Activated CD4-positive, alpha-beta T cell treated with anti-CD3 and anti-CD28 coated beads for 36 hours (primary cell): ENCODE measurements around the gene CHD6. TPM values are rescaled to one million over a fixed set of nuclear protein-coding genes. Genes with fewer than 3 reads are reported as not detected.
A peak's percentile ranks its signal among the peaks of the same experiment; 100 is the strongest.

ENCODE experiments used
- ATAC-seq: fragments of 200-7000 bp; cut with Tn5 transposase; one replicate; pipeline ENCODE4 v1.10.0; 2021; ENCODE audit warnings: mild to moderate bottlenecking, moderate library complexity
- CTCF ChIA-PET: fragments of 350-600 bp; sonication (Branson Sonifier 250); formaldehyde crosslinking; loops from one replicate; lab custom pipeline; 2021; ENCODE audit warnings: antibody characterized with exemption; lab: Charles Lee
- POLR2A ChIA-PET: fragments of 350-600 bp; sonication (Branson Sonifier 250); formaldehyde crosslinking; loops from one replicate; lab custom pipeline; 2021; ENCODE audit warnings: antibody characterized with exemption, inconsistent platforms; lab: Charles Lee
- DNase-seq: peaks from one replicate; pipeline ENCODE4 v3.0.0-alpha.2; 2020
- H3K27ac Mint-ChIP-seq: one replicate; pipeline ENCODE4 v1.8.0; 2021; ENCODE audit warnings: mixed read lengths
- H3K27me3 Mint-ChIP-seq: one replicate; pipeline ENCODE4 v1.8.0; 2021; ENCODE audit warnings: mixed read lengths
- H3K36me3 Mint-ChIP-seq: one replicate; pipeline ENCODE4 v1.8.0; 2021; ENCODE audit warnings: low read depth, mixed read lengths
- H3K4me1 Mint-ChIP-seq: one replicate; pipeline ENCODE4 v1.8.0; 2021; ENCODE audit warnings: mixed read lengths
- H3K4me3 Mint-ChIP-seq: one replicate; pipeline ENCODE4 v1.8.0; 2021; ENCODE audit warnings: mild to moderate bottlenecking, moderate library complexity, mixed read lengths
- H3K9me3 Mint-ChIP-seq: one replicate; pipeline ENCODE4 v1.8.0; 2021; ENCODE audit warnings: low read depth, mixed read lengths
- intact Hi-C, 2 experiments: fragments of 100-400 bp; cut with DNase I in 1 of 2; cut with micrococcal nuclease in 1 of 2; formaldehyde crosslinking; loops; one replicate each; pipeline versions ENCODE4 v1.14.2 to v1.15.1; 2022 to 2024; cut with DNase I, micrococcal nuclease
- total RNA-seq, 2 experiments: library from RNA; stranded (reverse); gene quantifications; one replicate each; pipeline ENCODE4 v1.2.3, GENCODE V29; 2021

Gene CHD6
- total RNA-seq, 2 experiments from 2014 or later, result 30.2 to 34.0 TPM

DNA sequence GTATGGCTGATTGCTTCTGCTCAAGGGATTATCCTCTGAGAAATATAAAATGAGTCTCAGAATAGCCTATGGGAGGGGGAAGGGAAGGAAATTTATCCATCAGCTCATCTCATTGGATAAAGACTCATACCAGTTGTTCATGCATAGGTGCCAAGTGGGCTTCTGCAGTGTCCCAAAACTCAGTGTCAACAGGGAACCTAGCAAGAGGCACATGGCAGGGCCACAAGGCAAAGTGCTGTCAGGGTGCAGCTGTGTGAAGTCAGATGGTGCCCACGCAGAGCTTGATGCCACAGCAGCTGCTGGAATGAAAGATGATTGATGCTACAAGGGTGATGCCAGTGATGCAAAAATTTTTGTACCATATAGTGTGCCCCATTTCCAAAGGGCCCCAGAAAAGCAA, 3.2 kb upstream of the CHD6 start:
- Mint-ChIP-seq H3K27ac (no peak overlapping the region), H3K36me3 (no peaks in the 10 kb centered on the region), H3K4me1 (peaks cover 13% of the 10 kb centered on the region), H3K9me3 (no peaks in the 10 kb centered on the region), H3K4me3 (no peak overlapping the region), H3K27me3 (no peaks in the 10 kb centered on the region)
- DNase-seq (no peak), ATAC-seq (no peak)
- ChIA-PET POLR2A (no interaction called here), CTCF (no interaction called here)
- intact Hi-C loops, result no loop called here

DNA sequence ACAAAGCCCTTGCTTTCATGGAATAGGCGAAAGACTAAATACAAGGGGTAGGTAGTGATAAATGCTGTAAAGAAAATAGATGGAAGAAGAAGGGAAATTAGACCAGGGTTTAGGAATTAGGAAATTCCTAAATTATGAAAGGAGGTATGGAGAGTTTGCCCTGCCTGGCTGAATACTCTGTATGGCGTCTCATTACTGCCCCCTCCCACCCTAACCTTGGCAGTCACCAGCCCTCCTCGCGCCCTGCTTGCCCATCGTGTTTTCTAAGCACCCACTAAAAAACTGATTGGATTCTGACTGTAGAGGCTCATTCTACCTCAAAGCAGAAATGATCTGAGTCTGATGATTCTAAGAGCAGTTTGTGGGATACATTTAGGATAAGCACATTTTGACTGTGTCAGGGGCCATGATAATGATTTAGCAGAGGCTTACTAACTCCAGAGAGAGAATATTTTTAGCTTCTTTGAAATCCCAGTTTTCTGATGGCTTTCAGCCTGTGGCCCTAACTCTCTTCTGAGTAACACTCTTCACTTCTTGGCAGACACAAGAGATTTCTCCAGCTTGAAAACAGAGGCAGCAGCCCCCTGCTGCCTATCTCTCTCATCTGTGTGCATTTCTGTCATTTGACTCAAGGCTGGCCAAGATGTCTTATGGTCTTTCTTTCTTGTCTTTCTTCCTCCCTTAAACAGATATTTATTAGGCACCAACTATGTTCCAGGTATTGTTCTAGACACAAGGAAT, 1.4 kb upstream of the CHD6 start:
- intact Hi-C loops, result loop anchor here (2.0 to 10.0 kb wide), 7 partner anchors 73 to 1973 kb away; partner anchors contain the start of genes IFT52 (in 1 of the 2), LPIN3 (in 1 of the 2), PLCG1 (in 1 of the 2) and SRSF6 (in 1 of the 2)

DNA sequence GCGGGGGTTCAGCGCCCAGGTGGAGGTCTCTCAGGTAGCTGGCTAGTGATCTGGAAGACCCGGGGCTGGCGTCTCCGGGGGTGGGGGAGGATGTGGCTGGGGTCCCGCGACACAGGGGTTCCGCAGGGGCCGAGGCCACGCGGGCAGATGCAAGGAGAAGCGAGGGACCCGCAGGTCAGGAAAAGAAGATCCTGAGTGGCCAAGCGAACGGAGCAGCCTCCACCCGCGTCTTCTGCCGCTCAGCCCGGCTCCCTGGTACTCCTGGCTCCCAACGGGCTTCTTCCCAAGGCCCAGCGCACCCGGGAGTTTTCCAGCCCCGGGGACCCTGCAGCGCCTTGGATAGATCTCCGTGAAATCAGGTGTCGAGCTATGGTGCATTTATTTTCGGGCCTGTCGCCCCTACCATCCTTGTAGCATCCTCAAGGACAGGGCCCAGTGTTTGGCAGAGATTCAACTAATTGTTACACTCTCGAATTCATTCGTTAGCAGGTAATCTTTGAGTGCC, 682 bp upstream of the CHD6 start:
- intact Hi-C loops, result loop anchor here (1.0 to 10.0 kb wide), 11 partner anchors 74 to 1973 kb away; partner anchors contain the start of genes IFT52 (in 1 of the 2), LPIN3 (in 1 of the 2), PLCG1 (in 1 of the 2) and SRSF6 (in 1 of the 2)
- no peaks in the 10 kb centered on the region for H3K9me3 Mint-ChIP-seq
- peak overlapping the region; percentile 75 for H3K4me3 Mint-ChIP-seq
- ChIA-PET CTCF (interaction anchor here (1.0 to 2.8 kb wide), 3 partner anchors 10 to 74 kb away, joined by 3 to 9 read pairs (median 4); no protein-coding TSS in a partner anchor), POLR2A (interaction anchor here (0.6 kb wide), 1 partner anchor 171 kb away, joined by 3 read pairs; no protein-coding TSS in a partner anchor)
- H3K4me1 Mint-ChIP-seq, result peaks cover 36% of the 10 kb centered on the region
- H3K27me3 Mint-ChIP-seq, result no peaks in the 10 kb centered on the region
- no peaks in the 10 kb centered on the region for H3K36me3 Mint-ChIP-seq
- no peak for ATAC-seq
- H3K27ac Mint-ChIP-seq, result peak overlapping the region; percentile 11
- no peak for DNase-seq

More for the DNA sequence above, 1.4 kb upstream of the CHD6 start:
- H3K27me3 Mint-ChIP-seq, result no peaks in the 10 kb centered on the region
- CTCF ChIA-PET, result interaction anchor here (1.3 to 2.8 kb wide), 2 partner anchors 8 to 73 kb away, joined by 3 to 9 read pairs; no protein-coding TSS in a partner anchor
- ATAC-seq (no peak), DNase-seq (no peak)
- H3K9me3 Mint-ChIP-seq, result no peaks in the 10 kb centered on the region
- peak overlapping the region; percentile 75 for H3K4me3 Mint-ChIP-seq
- H3K4me1 Mint-ChIP-seq, result peaks cover 31% of the 10 kb centered on the region
- no peaks in the 10 kb centered on the region for H3K36me3 Mint-ChIP-seq
- H3K27ac Mint-ChIP-seq, result no peak overlapping the region
- POLR2A ChIA-PET, result no interaction called here

DNA sequence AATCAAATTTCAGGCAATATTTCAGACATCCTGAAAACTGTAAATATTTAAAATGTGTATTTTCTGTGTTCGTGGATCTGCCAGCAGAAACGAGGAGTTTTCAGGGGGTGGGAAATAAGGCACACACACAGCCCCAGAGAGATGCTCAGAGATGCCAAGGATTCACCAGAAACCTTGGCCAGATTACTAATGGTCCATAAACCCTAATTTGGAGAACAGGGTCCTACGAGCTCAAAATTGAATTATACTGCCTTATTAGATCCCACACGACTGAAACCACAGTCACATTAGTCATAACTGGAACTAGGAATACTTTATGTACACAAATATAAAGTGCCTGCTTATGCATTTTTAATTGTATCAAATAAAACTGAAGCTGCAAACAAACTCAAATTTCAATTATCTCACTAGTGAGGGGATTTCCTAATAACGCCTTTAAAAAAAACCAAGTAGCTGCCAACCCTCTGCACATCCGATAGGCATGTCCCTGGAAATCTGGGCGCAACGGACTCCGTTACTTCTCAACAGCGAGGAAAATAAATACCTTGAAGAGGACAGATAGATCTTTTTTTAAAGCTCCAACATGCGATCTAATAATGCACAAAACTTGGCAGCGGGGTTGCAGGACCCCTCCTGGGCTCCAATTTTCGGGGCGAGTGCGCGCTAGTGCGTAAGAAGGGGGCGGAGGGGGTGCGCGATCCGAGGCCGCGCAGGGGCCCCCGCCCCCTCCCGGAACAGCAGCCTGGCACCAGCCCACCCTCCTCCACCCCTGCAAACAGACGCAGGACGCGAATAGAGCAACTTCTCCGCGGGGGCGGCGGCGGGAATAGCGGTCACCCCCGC, 897 bp downstream of the CHD6 start:
- ChIA-PET CTCF (interaction anchor here (0.6 to 1.5 kb wide), 4 partner anchors 8 to 1856 kb away, joined by 3 to 4 read pairs (median 3); no protein-coding TSS in a partner anchor), POLR2A (no interaction called here)
- DNase-seq (peak; percentile 63), ATAC-seq (no peak)
- no peaks in the 10 kb centered on the region for H3K36me3 Mint-ChIP-seq
- intact Hi-C loops, result loop anchor here (5.0 to 10.0 kb wide), 5 partner anchors 180 to 1975 kb away; partner anchors contain the start of genes IFT52 (in 1 of the 2), PLCG1 (in 1 of the 2) and SRSF6 (in 1 of the 2)
- H3K27ac Mint-ChIP-seq, result peak overlapping the region; percentile 40
- peak overlapping the region; percentile 74 for H3K4me3 Mint-ChIP-seq
- no peaks in the 10 kb centered on the region for H3K27me3 Mint-ChIP-seq
- no peaks in the 10 kb centered on the region for H3K9me3 Mint-ChIP-seq
- H3K4me1 Mint-ChIP-seq, result peaks cover 43% of the 10 kb centered on the region

DNA sequence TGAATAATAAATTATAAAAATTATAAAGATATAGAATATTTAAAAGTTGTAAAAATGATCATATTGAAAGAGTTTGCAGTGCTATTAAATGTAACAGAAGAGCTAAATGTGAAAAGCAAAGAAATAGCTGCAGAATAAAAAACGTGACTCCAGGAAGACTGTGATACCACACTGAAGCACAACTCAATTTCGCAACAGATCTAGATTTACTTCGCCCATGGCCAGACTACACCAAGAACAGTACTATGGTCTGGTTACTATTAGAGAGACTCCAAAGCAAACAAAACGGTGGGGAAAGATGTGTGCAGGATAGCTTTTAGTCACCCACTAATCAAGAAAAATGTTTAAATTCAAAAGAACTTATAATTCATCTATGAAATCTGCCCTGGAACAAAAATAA, 1.9 kb downstream of the CHD6 start:
- DNase-seq (no peak), ATAC-seq (no peak)
- Mint-ChIP-seq H3K36me3 (no peaks in the 10 kb centered on the region), H3K4me1 (peaks cover 51% of the 10 kb centered on the region), H3K4me3 (peak overlapping the region; percentile 74), H3K9me3 (no peaks in the 10 kb centered on the region), H3K27ac (no peak overlapping the region), H3K27me3 (no peaks in the 10 kb centered on the region)
- CTCF ChIA-PET, result interaction anchor here (1.5 kb wide), 1 partner anchor 9 kb away, joined by 3 read pairs; no protein-coding TSS in a partner anchor
- intact Hi-C loops, result loop anchor here (5.0 to 10.0 kb wide), 5 partner anchors 179 to 1976 kb away; partner anchors contain the start of genes IFT52 (in 1 of the 2), PLCG1 (in 1 of the 2) and SRSF6 (in 1 of the 2)
- POLR2A ChIA-PET, result no interaction called here

DNA sequence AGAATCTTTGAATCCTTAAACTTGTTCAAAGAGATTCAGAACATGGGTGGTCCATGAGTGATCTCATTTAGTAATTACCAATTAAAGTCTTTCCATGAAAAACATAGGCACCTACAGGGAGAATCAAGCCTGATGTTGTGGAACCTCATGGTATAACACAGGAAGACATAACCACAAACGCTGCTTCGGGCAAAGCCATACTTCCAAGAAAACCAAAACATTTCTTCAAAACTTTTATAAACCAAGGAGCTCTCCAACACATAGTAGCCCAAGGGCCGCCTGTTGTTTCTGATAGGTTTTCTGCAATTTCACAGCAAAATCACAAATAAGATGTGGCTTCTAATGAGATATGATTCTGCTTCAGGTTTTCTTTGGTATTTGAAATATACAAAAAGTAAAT, 2.5 kb downstream of the CHD6 start:
- no peak for ATAC-seq
- H3K4me1 Mint-ChIP-seq, result peaks cover 51% of the 10 kb centered on the region
- H3K27ac Mint-ChIP-seq, result no peak overlapping the region
- DNase-seq, result no peak
- H3K27me3 Mint-ChIP-seq, result no peaks in the 10 kb centered on the region
- POLR2A ChIA-PET, result interaction anchor here (0.7 kb wide), 1 partner anchor 16 kb away, joined by 3 read pairs; no protein-coding TSS in a partner anchor
- H3K4me3 Mint-ChIP-seq, result no peak overlapping the region
- intact Hi-C loops, result loop anchor here (5.0 to 10.0 kb wide), 5 partner anchors 178 to 1977 kb away; partner anchors contain the start of genes IFT52 (in 1 of the 2), PLCG1 (in 1 of the 2) and SRSF6 (in 1 of the 2)
- H3K36me3 Mint-ChIP-seq, result no peaks in the 10 kb centered on the region
- no peaks in the 10 kb centered on the region for H3K9me3 Mint-ChIP-seq
- CTCF ChIA-PET, result interaction anchor here (1.5 kb wide), 1 partner anchor 10 kb away, joined by 5 read pairs; no protein-coding TSS in a partner anchor

DNA sequence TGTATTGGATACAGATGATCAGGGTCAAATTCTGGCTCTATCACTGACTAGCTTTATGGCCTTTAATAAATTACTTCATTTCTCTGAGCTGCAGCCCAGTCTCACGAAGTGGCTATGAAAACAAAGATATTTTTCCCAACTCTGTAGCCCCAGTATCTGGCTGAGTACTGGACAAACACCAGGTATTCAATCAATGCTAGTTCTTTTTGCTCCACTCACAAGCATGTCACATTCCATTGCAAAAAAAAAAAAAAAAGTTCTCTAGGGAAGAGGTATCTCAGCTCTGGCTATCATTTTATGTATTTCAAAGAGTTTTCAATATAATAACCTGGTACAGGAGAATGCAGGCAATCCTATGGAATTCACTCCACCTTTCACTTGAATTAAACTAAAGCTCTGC, 3.1 kb downstream of the CHD6 start:
- DNase-seq (no peak), ATAC-seq (no peak)
- Mint-ChIP-seq H3K27me3 (no peaks in the 10 kb centered on the region), H3K27ac (no peak overlapping the region), H3K4me1 (peaks cover 52% of the 10 kb centered on the region), H3K36me3 (no peaks in the 10 kb centered on the region), H3K4me3 (no peak overlapping the region), H3K9me3 (no peaks in the 10 kb centered on the region)
- ChIA-PET POLR2A (no interaction called here), CTCF (interaction anchor here (1.5 kb wide), 1 partner anchor 9 kb away, joined by 5 read pairs; no protein-coding TSS in a partner anchor)
- intact Hi-C loops, result loop anchor here (5.0 to 10.0 kb wide), 5 partner anchors 178 to 1977 kb away; partner anchors contain the start of genes IFT52 (in 1 of the 2), PLCG1 (in 1 of the 2) and SRSF6 (in 1 of the 2)

DNA sequence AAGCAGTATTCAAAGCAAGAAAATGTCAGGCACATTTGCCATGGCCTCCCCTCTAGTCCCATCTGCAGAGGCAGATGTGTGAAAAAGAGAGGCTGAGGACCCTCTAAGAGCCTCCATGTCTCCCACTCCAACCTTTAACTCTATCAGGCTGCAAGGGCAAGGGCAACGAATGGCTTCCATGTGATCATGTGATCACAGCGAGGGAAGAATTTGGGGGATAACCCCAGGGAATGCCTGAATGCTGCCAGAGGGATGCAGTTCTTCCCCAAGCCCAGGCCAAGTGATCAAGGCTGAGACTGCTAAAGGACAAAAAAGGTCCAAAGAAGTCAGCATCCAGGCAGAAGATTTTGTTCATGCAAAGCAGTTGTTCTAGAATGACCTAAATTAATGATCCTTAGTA, 4.9 kb downstream of the CHD6 start:
- Mint-ChIP-seq H3K27ac (no peak overlapping the region), H3K36me3 (no peaks in the 10 kb centered on the region), H3K4me3 (no peak overlapping the region), H3K9me3 (no peaks in the 10 kb centered on the region), H3K27me3 (no peaks in the 10 kb centered on the region), H3K4me1 (peaks cover 63% of the 10 kb centered on the region)
- intact Hi-C loops, result loop anchor here in 1 of 2 experiments (10.0 kb wide), 1 partner anchor 479 kb away; the partner anchor contains the start of gene PLCG1
- no peak for ATAC-seq
- ChIA-PET POLR2A (no interaction called here), CTCF (interaction anchor here (1.2 kb wide), 1 partner anchor 59 kb away, joined by 3 read pairs; no protein-coding TSS in a partner anchor)
- DNase-seq, result no peak

DNA sequence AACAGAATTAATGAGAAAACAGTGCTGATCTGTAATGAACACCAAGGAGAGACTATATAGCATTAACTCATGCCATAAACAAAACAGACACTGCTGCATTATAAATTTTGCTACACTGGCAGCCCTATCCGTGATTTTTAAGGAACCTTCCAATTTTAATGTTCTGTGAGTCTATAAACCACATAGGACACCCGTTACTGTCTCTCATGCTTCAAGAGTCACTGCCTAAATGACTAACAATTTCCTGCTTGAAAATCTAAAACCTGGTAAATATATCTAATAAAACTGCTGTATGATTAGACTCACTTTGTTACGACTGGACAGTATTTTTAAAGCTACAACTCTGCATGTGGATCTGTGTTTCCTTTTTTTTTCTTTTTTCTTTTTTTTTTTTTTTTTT, 8.7 kb downstream of the CHD6 start:
- Mint-ChIP-seq H3K27me3 (no peaks in the 10 kb centered on the region), H3K4me3 (no peak overlapping the region), H3K4me1 (peaks cover 53% of the 10 kb centered on the region), H3K36me3 (peaks cover 4% of the 10 kb centered on the region), H3K27ac (no peak overlapping the region), H3K9me3 (no peaks in the 10 kb centered on the region)
- ChIA-PET POLR2A (no interaction called here), CTCF (interaction anchor here (0.6 to 1.1 kb wide), 3 partner anchors 9 to 619 kb away, joined by 3 to 4 read pairs (median 3); partner anchors contain the start of gene CHD6)
- intact Hi-C loops, result no loop called here
- DNase-seq (no peak), ATAC-seq (peak; percentile 26)

DNA sequence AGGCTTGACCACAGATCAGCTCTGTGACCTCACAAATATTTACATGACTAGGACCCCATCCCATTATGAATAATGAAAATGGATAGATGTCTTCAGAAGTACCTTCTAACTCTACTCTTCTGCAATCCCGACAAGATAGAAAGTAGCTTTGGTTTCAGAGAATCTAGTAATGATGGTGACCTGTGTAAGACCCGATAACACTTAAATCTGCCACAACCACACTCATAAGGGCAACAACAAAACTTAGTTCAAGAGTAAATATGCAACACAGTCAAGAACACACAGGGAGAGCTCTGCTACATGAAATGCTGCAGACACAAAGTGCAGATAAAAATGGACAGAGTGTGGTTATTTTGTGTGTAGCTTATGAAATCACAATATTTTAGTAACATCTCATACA, 9.6 kb downstream of the CHD6 start:
- intact Hi-C loops, result no loop called here
- H3K27ac Mint-ChIP-seq, result no peak overlapping the region
- no peaks in the 10 kb centered on the region for H3K9me3 Mint-ChIP-seq
- ChIA-PET CTCF (interaction anchor here (0.9 to 1.4 kb wide), 5 partner anchors 10 to 618 kb away, joined by 3 to 4 read pairs (median 3); partner anchors contain the start of gene CHD6), POLR2A (no interaction called here)
- DNase-seq (no peak), ATAC-seq (no peak)
- peaks cover 51% of the 10 kb centered on the region for H3K4me1 Mint-ChIP-seq
- peaks cover 4% of the 10 kb centered on the region for H3K36me3 Mint-ChIP-seq
- no peak overlapping the region for H3K4me3 Mint-ChIP-seq
- no peaks in the 10 kb centered on the region for H3K27me3 Mint-ChIP-seq
